Mesenchymal stem cell (in vitro differentiated cells and primary cell): ENCODE data around the gene MACROD2.

Experiments used
- DNase-seq: peaks from one replicate; pipeline ENCODE4 v3.0.0-alpha.2; 2013
- H2AFZ ChIP-seq: one replicate; pipeline ENCODE4 v1.6.1; 2013; ENCODE audit warnings: low read depth, mild to moderate bottlenecking, control low read depth, inconsistent platforms, low read length, moderate library complexity
- H2AK5ac ChIP-seq: 2 replicates; pipeline ENCODE4 v1.6.1; 2013; ENCODE audit warnings: low read length, moderate library complexity, mild to moderate bottlenecking, inconsistent platforms; ENCODE audit not compliant: severe bottlenecking
- H2BK120ac ChIP-seq: one replicate; pipeline ENCODE4 v1.6.1; 2013; ENCODE audit warnings: low read depth, mild to moderate bottlenecking, inconsistent platforms, low read length, moderate library complexity
- H2BK12ac ChIP-seq, 2 experiments: one replicate each; pipeline ENCODE4 v1.6.1; 2013; ENCODE audit warnings: inconsistent platforms in 2 of 2, low read length in 2 of 2, mild to moderate bottlenecking in 2 of 2, moderate library complexity in 2 of 2, control low read depth in 1 of 2
- H2BK15ac ChIP-seq: one replicate; pipeline ENCODE4 v1.6.1; 2013; ENCODE audit warnings: mild to moderate bottlenecking, low read depth, inconsistent platforms; ENCODE audit not compliant: poor library complexity, severe bottlenecking
- H2BK5ac ChIP-seq: 2 replicates; pipeline ENCODE4 v1.6.1; 2013; ENCODE audit warnings: low read depth, mild to moderate bottlenecking, low read length, control low read depth, inconsistent platforms; ENCODE audit not compliant: poor library complexity, severe bottlenecking
- H3K14ac ChIP-seq, 2 experiments: one replicate each; pipeline ENCODE4 v1.6.1; 2013; ENCODE audit warnings: inconsistent platforms in 2 of 2, low read length in 2 of 2, control low read depth in 1 of 2, mild to moderate bottlenecking in 1 of 2, moderate library complexity in 1 of 2
- H3K18ac ChIP-seq, 2 experiments: one replicate each; pipeline ENCODE4 v1.6.1; 2013; ENCODE audit warnings: inconsistent platforms in 2 of 2, low read length in 2 of 2, control low read depth in 1 of 2, low read depth in 1 of 2, mild to moderate bottlenecking in 1 of 2
- H3K23ac ChIP-seq, 2 experiments: one replicate each; pipeline ENCODE4 v1.6.1; 2013; ENCODE audit warnings: inconsistent platforms in 2 of 2, low read length in 2 of 2, mild to moderate bottlenecking in 2 of 2, moderate library complexity in 2 of 2, control low read depth in 1 of 2
- H3K27ac ChIP-seq: 2 replicates; pipeline ENCODE4 v1.5.1; 2013; ENCODE audit warnings: mild to moderate bottlenecking, moderate library complexity, low read length, control low read depth, inconsistent platforms; ENCODE audit not compliant: poor library complexity, severe bottlenecking
- H3K27me3 ChIP-seq, 2 experiments: 2 replicates each; pipeline versions ENCODE4 v1.6.1 to v1.7.0; 2013; ENCODE audit warnings: low read length in 2 of 2, mild to moderate bottlenecking in 2 of 2, moderate library complexity in 2 of 2, control low read depth in 1 of 2, inconsistent platforms in 1 of 2; ENCODE audit not compliant: control insufficient read depth in 1 of 2, insufficient read depth in 1 of 2
- H3K36me3 ChIP-seq, 2 experiments: 2 replicates each; pipeline versions ENCODE4 v1.6.1 to v1.7.0; 2013; ENCODE audit warnings: low read length in 2 of 2, control low read depth in 1 of 2, inconsistent platforms in 1 of 2, low read depth in 1 of 2, mild to moderate bottlenecking in 1 of 2; ENCODE audit not compliant: insufficient read depth in 2 of 2, control insufficient read depth in 1 of 2
- H3K4ac ChIP-seq, 2 experiments: one replicate each; pipeline ENCODE4 v1.6.1; 2013; ENCODE audit warnings: inconsistent platforms in 2 of 2, low read length in 2 of 2, mild to moderate bottlenecking in 2 of 2, moderate library complexity in 2 of 2, control low read depth in 1 of 2, low read depth in 1 of 2
- H3K4me1 ChIP-seq: 2 replicates; pipeline ENCODE4 v1.6.1; 2013; ENCODE audit warnings: low read depth, low read length, control low read depth; ENCODE audit not compliant: control insufficient read depth, insufficient read depth
- H3K4me2 ChIP-seq: 2 replicates; pipeline ENCODE4 v1.6.1; 2013; ENCODE audit warnings: low read length, mild to moderate bottlenecking, inconsistent platforms; ENCODE audit not compliant: poor library complexity, severe bottlenecking
- H3K4me3 ChIP-seq, 2 experiments: 2 replicates each; pipeline versions ENCODE4 v1.5.1 to v1.7.0; 2013; ENCODE audit warnings: low read length in 2 of 2, mild to moderate bottlenecking in 2 of 2, control low read depth in 1 of 2, low read depth in 1 of 2; ENCODE audit not compliant: insufficient read depth in 1 of 2
- H3K79me1 ChIP-seq: replicated peaks from 2 replicates; pipeline ENCODE4 v1.6.1; 2013; ENCODE audit warnings: mild to moderate bottlenecking, control low read depth, low read length, inconsistent platforms; ENCODE audit not compliant: poor library complexity, severe bottlenecking
- H3K9ac ChIP-seq: 2 replicates; pipeline ENCODE4 v1.7.0; 2013; ENCODE audit warnings: mild to moderate bottlenecking, low read length, moderate library complexity
- H3K9me3 ChIP-seq: 2 replicates; pipeline ENCODE4 v1.7.0; 2013; ENCODE audit warnings: mild to moderate bottlenecking, low read length; ENCODE audit not compliant: control insufficient read depth
- H4K8ac ChIP-seq: one replicate; pipeline ENCODE4 v1.6.1; 2013; ENCODE audit warnings: inconsistent platforms, mild to moderate bottlenecking, low read length, moderate library complexity
- H4K91ac ChIP-seq: one replicate; pipeline ENCODE4 v1.6.1; 2013; ENCODE audit warnings: mild to moderate bottlenecking, low read length, inconsistent platforms
- WGBS: methylation state at CpG from one replicate; pipeline ENCODE4 v1.1.7; 2013; ENCODE audit warnings: mixed read lengths; 5-methylcytosine and 5-hydroxymethylcytosine counted together

Gene MACROD2

DNA sequence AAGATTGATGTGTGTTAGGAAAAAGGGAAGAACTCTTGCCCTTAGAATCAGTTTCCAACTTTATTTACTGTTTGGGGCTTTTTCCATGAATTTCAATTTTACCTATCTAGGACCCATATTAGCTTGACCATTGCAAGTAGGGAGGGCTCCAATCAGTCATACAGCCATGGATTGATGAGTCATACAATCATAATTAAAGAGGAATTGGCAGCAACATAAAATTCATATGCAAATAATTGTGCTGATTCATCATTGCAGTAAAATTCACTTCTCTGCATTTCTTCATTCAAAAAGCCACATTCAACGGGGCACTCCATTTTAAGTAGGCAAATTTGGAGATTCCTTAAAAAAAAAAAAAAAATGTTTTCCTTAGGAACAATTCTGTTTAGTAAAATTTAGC lies 1561.6 kb downstream of the MACROD2 start:
- Histone ChIP-seq H3K18ac (no peak overlapping the region), H3K9ac (no peak overlapping the region), H3K4ac (no peak overlapping the region), H3K27ac (no peak overlapping the region), H2BK12ac (no peak overlapping the region), H3K27me3 (no peaks in the 10 kb centered on the region), H2BK5ac (no peak overlapping the region), H3K4me2 (no peak overlapping the region), H3K4me3 (no peak overlapping the region), H3K4me1 (no peaks in the 10 kb centered on the region), H3K14ac (no peak overlapping the region), H2AFZ (no peak overlapping the region), H4K8ac (no peak overlapping the region), H3K36me3 (no peaks in the 10 kb centered on the region), H2BK15ac (no peak overlapping the region), H3K9me3 (peaks cover 34% of the 10 kb centered on the region), H4K91ac (no peak overlapping the region), H3K79me1 (no peaks in the 10 kb centered on the region), H3K23ac (no peak overlapping the region), H2BK120ac (no peak overlapping the region), H2AK5ac (no peak overlapping the region)
- no CpG with 5 or more reads among the region's 1 CpG for WGBS
- DNase-seq = peak; percentile 2

DNA sequence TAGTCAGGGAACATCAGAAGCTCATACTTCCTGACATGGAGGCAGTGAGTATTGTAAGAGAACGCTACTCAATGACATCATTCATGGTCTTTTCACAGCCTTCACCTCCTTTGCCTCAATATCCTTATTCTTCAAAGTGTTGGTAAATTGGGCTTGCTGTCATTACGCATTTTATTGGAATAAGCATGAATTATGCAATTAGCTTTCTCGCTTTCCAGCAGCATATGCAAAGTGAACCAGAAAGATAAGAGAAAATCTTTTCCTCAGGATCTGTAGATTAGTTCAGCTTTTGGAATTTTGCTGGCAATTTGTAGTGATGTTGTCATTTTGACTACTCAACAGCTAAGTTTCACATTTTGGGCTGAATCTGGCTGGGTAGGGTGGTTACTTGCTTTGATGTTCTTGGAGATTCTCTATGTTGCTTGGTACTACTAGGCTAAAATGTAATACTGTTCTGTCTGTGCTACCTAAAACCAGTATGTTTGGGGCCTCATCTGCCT lies 1565.8 kb downstream of the MACROD2 start:
- Histone ChIP-seq H4K8ac (no peak overlapping the region), H2BK15ac (no peak overlapping the region), H2AK5ac (no peak overlapping the region), H3K27me3 (no peaks in the 10 kb centered on the region), H3K23ac (no peak overlapping the region), H3K18ac (no peak overlapping the region), H2BK120ac (no peak overlapping the region), H3K4me1 (no peaks in the 10 kb centered on the region), H2BK5ac (no peak overlapping the region), H4K91ac (no peak overlapping the region), H3K14ac (no peak overlapping the region), H2BK12ac (no peak overlapping the region), H3K4me3 (no peak overlapping the region), H3K4ac (no peak overlapping the region), H3K36me3 (no peaks in the 10 kb centered on the region), H3K9me3 (peaks cover 3% of the 10 kb centered on the region), H3K79me1 (no peaks in the 10 kb centered on the region), H3K27ac (no peak overlapping the region), H3K4me2 (no peak overlapping the region), H3K9ac (no peak overlapping the region), H2AFZ (no peak overlapping the region)
- 93% methylated on average over 2 of the region's 3 CpGs for WGBS
- no peak for DNase-seq

DNA sequence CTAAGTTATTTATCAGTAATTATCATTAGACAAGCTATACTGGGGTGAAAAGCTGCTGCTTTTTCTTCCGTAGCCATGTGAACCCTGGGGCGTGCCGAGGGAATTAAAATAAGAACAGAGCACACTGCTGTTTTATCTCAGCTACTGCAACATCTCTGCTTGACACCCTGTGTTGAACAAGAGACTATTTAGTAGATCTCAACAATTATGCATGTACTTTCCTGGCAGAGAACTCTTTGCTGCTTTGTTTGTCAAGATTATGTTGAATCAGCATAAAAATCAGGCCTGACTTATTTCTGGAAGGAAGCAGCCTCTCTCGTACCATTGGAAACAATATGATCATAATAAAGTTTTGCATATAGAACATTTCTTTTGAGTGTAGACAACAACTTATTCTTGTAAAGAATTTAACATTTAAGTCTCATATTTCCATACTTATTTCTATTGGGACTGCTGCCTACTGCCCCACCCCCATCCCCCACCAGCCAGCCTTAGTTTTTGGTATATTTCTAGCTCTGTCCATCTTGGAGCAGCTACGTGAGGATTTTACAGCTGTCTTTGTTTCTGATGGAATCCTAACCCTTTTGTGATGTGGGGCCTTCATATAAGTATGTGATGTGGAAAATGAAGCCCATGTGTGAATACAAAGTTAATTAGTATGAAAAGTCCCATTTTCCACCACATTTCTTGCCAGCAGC lies 1566.5 kb downstream of the MACROD2 start:
- Histone ChIP-seq H3K27me3 (no peaks in the 10 kb centered on the region), H2BK15ac (no peak overlapping the region), H3K4me1 (no peaks in the 10 kb centered on the region), H3K9me3 (peaks cover 3% of the 10 kb centered on the region), H2AFZ (no peak overlapping the region), H2BK5ac (no peak overlapping the region), H3K18ac (no peak overlapping the region), H2BK120ac (no peak overlapping the region), H3K14ac (no peak overlapping the region), H3K36me3 (no peaks in the 10 kb centered on the region), H3K79me1 (no peaks in the 10 kb centered on the region), H4K8ac (no peak overlapping the region), H2BK12ac (no peak overlapping the region), H4K91ac (no peak overlapping the region), H3K27ac (no peak overlapping the region), H3K4ac (no peak overlapping the region), H3K4me3 (no peak overlapping the region), H3K23ac (no peak overlapping the region), H3K9ac (no peak overlapping the region), H3K4me2 (no peak overlapping the region), H2AK5ac (no peak overlapping the region)
- DNase-seq = peak; percentile 31
- WGBS = 33% methylated on average over 3 of the region's 5 CpGs

DNA sequence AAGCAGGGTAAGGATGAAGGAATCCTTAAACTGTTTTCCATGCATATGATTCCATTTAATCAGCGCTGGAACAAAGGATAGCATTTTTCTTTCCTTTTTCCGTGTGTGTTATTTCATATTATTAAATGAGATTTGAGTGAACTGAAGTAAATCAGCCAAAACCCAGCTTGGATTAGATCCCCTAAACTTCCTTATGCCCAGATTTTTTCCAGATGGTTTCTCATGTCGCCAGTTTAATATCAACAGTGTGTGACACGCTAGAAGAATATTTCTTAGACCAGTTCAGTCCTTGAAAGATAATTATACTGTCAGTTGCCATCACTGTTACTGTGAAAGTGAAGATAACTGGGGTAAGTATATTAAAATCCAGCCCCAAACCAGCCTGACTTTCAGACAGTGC lies 1568.5 kb downstream of the MACROD2 start:
- H3K14ac ChIP-seq = no peak overlapping the region
- H3K4ac ChIP-seq = no peak overlapping the region
- no peak overlapping the region for H2BK12ac ChIP-seq
- no peak overlapping the region for H3K27ac ChIP-seq
- no peaks in the 10 kb centered on the region for H3K36me3 ChIP-seq
- H2BK5ac ChIP-seq = no peak overlapping the region
- DNase-seq = no peak
- H2BK120ac ChIP-seq = no peak overlapping the region
- WGBS = no CpG with 5 or more reads among the region's 4 CpGs
- no peaks in the 10 kb centered on the region for H3K27me3 ChIP-seq
- H2AK5ac ChIP-seq = no peak overlapping the region
- H2BK15ac ChIP-seq = no peak overlapping the region
- no peaks in the 10 kb centered on the region for H3K79me1 ChIP-seq
- peaks cover 3% of the 10 kb centered on the region for H3K9me3 ChIP-seq
- H4K91ac ChIP-seq = no peak overlapping the region
- H3K23ac ChIP-seq = no peak overlapping the region
- no peak overlapping the region for H2AFZ ChIP-seq
- H3K4me1 ChIP-seq = no peaks in the 10 kb centered on the region
- H3K9ac ChIP-seq = no peak overlapping the region
- no peak overlapping the region for H3K4me2 ChIP-seq
- H3K18ac ChIP-seq = no peak overlapping the region
- no peak overlapping the region for H4K8ac ChIP-seq
- no peak overlapping the region for H3K4me3 ChIP-seq
